ENCODE results near the gene UBA3. TPM values are rescaled to one million over a fixed set of nuclear protein-coding genes. Genes with fewer than 3 reads are reported as not detected.

The UBA3 gene
- total RNA-seq, 2 donors from 2014 or later = 39.9 to 63.5 TPM

- Histone ChIP-seq H3K27me3 (no peaks in the 10 kb centered on the region), H3K4me1 (peaks cover 0 to 14% of the 10 kb centered on the region in 2 donors), H3K4me3 (no peak overlapping the region)
Observed at GRCh38 chr3:69116897-69117296, 36.7 kb upstream of the UBA3 start.

DNA sequence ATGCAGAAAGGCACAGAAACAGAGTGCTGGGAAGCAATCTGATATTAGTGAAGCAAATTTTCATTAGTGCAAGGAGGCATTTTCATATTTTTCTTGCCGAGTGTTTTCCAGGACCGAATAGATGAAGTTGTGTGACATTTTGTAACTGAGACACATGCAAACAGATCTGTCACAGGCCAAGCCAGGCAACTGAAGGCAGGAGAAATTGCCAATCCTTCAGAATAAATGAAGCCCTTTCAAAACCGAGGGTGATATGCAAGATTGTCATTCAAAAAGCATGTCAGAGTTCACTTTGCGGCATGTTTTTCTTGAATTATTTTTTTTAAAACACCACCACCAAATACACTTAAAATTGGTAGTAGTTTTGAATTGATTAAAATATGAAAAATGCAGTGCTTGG, 36.0 kb upstream of the UBA3 start:
- no peak for DNase-seq (ENCODE audit: low spot score)
- no peaks in the 10 kb centered on the region for H3K27me3 ChIP-seq
- no peaks in the 10 kb centered on the region for H3K36me3 ChIP-seq
- no peaks in the 10 kb centered on the region for H3K9me3 ChIP-seq
- TF ChIP-seq, protein P1, sequence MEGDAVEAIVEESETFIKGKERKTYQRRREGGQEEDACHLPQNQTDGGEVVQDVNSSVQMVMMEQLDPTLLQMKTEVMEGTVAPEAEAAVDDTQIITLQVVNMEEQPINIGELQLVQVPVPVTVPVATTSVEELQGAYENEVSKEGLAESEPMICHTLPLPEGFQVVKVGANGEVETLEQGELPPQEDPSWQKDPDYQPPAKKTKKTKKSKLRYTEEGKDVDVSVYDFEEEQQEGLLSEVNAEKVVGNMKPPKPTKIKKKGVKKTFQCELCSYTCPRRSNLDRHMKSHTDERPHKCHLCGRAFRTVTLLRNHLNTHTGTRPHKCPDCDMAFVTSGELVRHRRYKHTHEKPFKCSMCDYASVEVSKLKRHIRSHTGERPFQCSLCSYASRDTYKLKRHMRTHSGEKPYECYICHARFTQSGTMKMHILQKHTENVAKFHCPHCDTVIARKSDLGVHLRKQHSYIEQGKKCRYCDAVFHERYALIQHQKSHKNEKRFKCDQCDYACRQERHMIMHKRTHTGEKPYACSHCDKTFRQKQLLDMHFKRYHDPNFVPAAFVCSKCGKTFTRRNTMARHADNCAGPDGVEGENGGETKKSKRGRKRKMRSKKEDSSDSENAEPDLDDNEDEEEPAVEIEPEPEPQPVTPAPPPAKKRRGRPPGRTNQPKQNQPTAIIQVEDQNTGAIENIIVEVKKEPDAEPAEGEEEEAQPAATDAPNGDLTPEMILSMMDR (IDR thresholded peaks at IDR 0.05) = no peak
- peak overlapping the region; percentile 61 to 77 for H3K27ac ChIP-seq
- H3K4me1 ChIP-seq = peaks cover 0 to 14% of the 10 kb centered on the region in 2 donors
- peak overlapping the region; percentile 7 to 17 for H3K4me3 ChIP-seq

More at GRCh38 chr3:69116897-69117296, 36.7 kb upstream of the UBA3 start:
- H3K27ac ChIP-seq = peak overlapping the region; percentile 61 to 77
- no peaks in the 10 kb centered on the region for H3K36me3 ChIP-seq
- TF ChIP-seq, protein P1 (IDR thresholded peaks at IDR 0.05) = no peak
- no peaks in the 10 kb centered on the region for H3K9me3 ChIP-seq
- no peak for DNase-seq (ENCODE audit: low spot score)

- H3K36me3 ChIP-seq = no peaks in the 10 kb centered on the region
- no peak for DNase-seq (ENCODE audit: low spot score)
- peaks cover 0 to 14% of the 10 kb centered on the region in 2 donors for H3K4me1 ChIP-seq
- H3K9me3 ChIP-seq = no peaks in the 10 kb centered on the region
- no peaks in the 10 kb centered on the region for H3K27me3 ChIP-seq
- TF ChIP-seq, protein P1 (IDR thresholded peaks at IDR 0.05) = no peak
- H3K27ac ChIP-seq = peak overlapping the region; percentile 61 to 77
- peak overlapping the region; percentile 7 to 17 for H3K4me3 ChIP-seq
Observed at GRCh38 chr3:69115731-69116130, 35.6 kb upstream of the UBA3 start.

- Histone ChIP-seq H3K27ac (peak overlapping the region; percentile 61 to 77), H3K4me1 (peaks cover 0 to 14% of the 10 kb centered on the region in 2 donors)
Observed at GRCh38 chr3:69113536-69113935, 33.4 kb upstream of the UBA3 start.

DNA sequence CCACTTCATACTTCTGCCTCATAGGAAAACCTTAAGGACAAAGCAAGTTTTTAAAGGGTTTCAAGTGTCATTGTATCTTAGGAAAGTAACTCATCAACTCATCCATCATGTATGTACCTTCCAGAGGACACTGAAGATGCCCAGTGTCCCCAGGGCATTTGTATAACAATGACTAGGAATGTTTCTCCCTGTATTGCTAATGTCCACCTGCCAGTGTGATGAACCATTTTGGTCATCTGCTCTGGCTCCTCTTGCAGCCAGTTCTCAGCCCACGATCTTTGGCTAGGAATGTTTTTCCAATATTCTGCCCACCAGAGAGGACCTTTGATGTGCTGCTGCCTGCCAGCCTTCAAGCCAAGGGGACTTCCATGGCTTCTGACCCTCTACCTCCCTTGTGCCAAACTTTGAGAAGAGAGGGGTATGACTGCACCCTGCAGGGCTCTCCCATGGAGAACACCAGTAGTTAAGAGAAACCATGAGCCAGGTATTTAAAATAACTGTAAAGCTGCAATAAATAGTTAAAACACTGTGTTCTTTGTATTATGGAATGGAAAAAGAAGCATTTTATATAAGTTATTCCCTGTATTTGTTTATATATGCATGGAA, 30.9 kb upstream of the UBA3 start:
- Histone ChIP-seq H3K27ac (no peak overlapping the region), H3K27me3 (no peaks in the 10 kb centered on the region), H3K9me3 (no peaks in the 10 kb centered on the region), H3K4me3 (no peak overlapping the region), H3K36me3 (peaks cover 8% of the 10 kb centered on the region), H3K4me1 (peaks cover 0 to 18% of the 10 kb centered on the region in 2 donors)
- no peak for DNase-seq (ENCODE audit: low spot score)
- TF ChIP-seq, protein P1 (IDR thresholded peaks at IDR 0.05) = no peak

More at GRCh38 chr3:69113536-69113935, 33.4 kb upstream of the UBA3 start:
- no peak overlapping the region for H3K4me3 ChIP-seq
- no peaks in the 10 kb centered on the region for H3K9me3 ChIP-seq
- no peak for DNase-seq (ENCODE audit: low spot score)
- no peaks in the 10 kb centered on the region for H3K27me3 ChIP-seq
- H3K36me3 ChIP-seq = peaks cover 2% of the 10 kb centered on the region
- TF ChIP-seq, protein P1 (IDR thresholded peaks at IDR 0.05) = no peak

GRCh38 chr3:69108811-69109210, 28.6 kb upstream of the UBA3 start:
- H3K27ac ChIP-seq = no peak overlapping the region
- H3K4me1 ChIP-seq = peaks cover 0 to 27% of the 10 kb centered on the region in 2 donors
- no peaks in the 10 kb centered on the region for H3K9me3 ChIP-seq
- no peak for DNase-seq (ENCODE audit: low spot score)
- TF ChIP-seq, protein P1 (IDR thresholded peaks at IDR 0.05) = no peak
- H3K4me3 ChIP-seq = no peak overlapping the region
- no peaks in the 10 kb centered on the region for H3K27me3 ChIP-seq
- peaks cover 24% of the 10 kb centered on the region for H3K36me3 ChIP-seq

Data from right atrium auricular region (tissue), 2 donors.